CD4-positive, alpha-beta memory T cell (primary cell): Measurements from ENCODE around the gene IL17RE. TPM values are rescaled to one million over a fixed set of nuclear protein-coding genes. Genes with fewer than 3 reads are reported as not detected.
"Not testable (repeated sequence)": the region's sequence is repeated elsewhere in the genome, so short reads cannot be mapped to it uniquely, and the experiment has no call there.

Experiments used
- CTCF ChIA-PET: fragments of 350-600 bp; sonication (Branson Sonifier 250); formaldehyde crosslinking; loops from one replicate; lab custom pipeline; 2021; ENCODE audit warnings: inconsistent platforms; ENCODE audit not compliant: partially characterized antibody; lab: Charles Lee
- POLR2A ChIA-PET: fragments of 350-600 bp; sonication (Branson Sonifier 250); formaldehyde crosslinking; loops from one replicate; lab custom pipeline; 2021; ENCODE audit not compliant: partially characterized antibody; lab: Charles Lee
- DNase-seq, 5 donors: peaks; one replicate each; pipeline versions ENCODE4 v3.0.0 to v3.0.0-alpha.2; 2020 to 2022; ENCODE audit warnings: mixed read lengths in 1 of 5
- H3K27ac ChIP-seq: one replicate; pipeline ENCODE4 v1.7.0; 2013; ENCODE audit warnings: low read depth, low read length
- H3K27me3 ChIP-seq: 2 replicates; pipeline ENCODE4 v1.7.0; 2013; ENCODE audit warnings: mild to moderate bottlenecking, low read length, moderate library complexity; ENCODE audit not compliant: insufficient read depth
- H3K36me3 ChIP-seq: 2 replicates; pipeline ENCODE4 v1.7.0; 2013; ENCODE audit warnings: mild to moderate bottlenecking, low read length, moderate library complexity; ENCODE audit not compliant: insufficient read depth
- H3K4me1 ChIP-seq: 2 replicates; pipeline ENCODE4 v1.7.0; 2013; ENCODE audit warnings: mild to moderate bottlenecking, low read length, moderate library complexity; ENCODE audit not compliant: insufficient read depth
- H3K4me3 ChIP-seq, 2 donors: one replicate each; pipeline ENCODE4 v1.7.0; 2013; ENCODE audit warnings: low read length in 2 of 2, mild to moderate bottlenecking in 1 of 2
- H3K9me3 ChIP-seq, 2 donors: one replicate each; pipeline ENCODE4 v1.7.0; 2013; ENCODE audit warnings: low read length in 2 of 2, control low read depth in 1 of 2; ENCODE audit not compliant: control insufficient read depth in 1 of 2
- H3K27ac Mint-ChIP-seq, 7 donors: one replicate each; pipeline ENCODE4 v1.8.0; 2020 to 2021; ENCODE audit warnings: mixed read lengths in 7 of 7, mild to moderate bottlenecking in 6 of 7, inconsistent platforms in 3 of 7, moderate library complexity in 3 of 7
- H3K27me3 Mint-ChIP-seq, 2 donors: one replicate each; pipeline ENCODE4 v1.8.0; 2020 to 2021; ENCODE audit warnings: mixed read lengths in 2 of 2
- H3K36me3 Mint-ChIP-seq, 2 donors: one replicate each; pipeline ENCODE4 v1.8.0; 2020 to 2021; ENCODE audit warnings: mixed read lengths in 2 of 2, inconsistent platforms in 1 of 2, mild to moderate bottlenecking in 1 of 2
- H3K4me1 Mint-ChIP-seq, 4 donors: one replicate each; pipeline ENCODE4 v1.8.0; 2020 to 2021; ENCODE audit warnings: mixed read lengths in 4 of 4, mild to moderate bottlenecking in 1 of 4
- H3K4me3 Mint-ChIP-seq, 8 donors: one replicate each; pipeline ENCODE4 v1.8.0; 2020 to 2021; ENCODE audit warnings: mixed read lengths in 8 of 8, mild to moderate bottlenecking in 7 of 8, moderate library complexity in 6 of 8, inconsistent platforms in 3 of 8
- H3K9me3 Mint-ChIP-seq, 8 donors: one replicate each; pipeline ENCODE4 v1.8.0; 2020 to 2021; ENCODE audit warnings: mixed read lengths in 8 of 8, mild to moderate bottlenecking in 5 of 8, inconsistent platforms in 3 of 8, moderate library complexity in 1 of 8
- intact Hi-C: fragments of 100-400 bp; cut with micrococcal nuclease; formaldehyde crosslinking; loops from one replicate; pipeline ENCODE4 v1.15.1; 2023
- polyA plus RNA-seq, 2 donors: library from polyadenylated mRNA; unstranded; fragments of 300-500 nt; fragmentation: Illumina TruSeq; gene quantifications; one replicate each; pipeline ENCODE4 v1.2.3, GENCODE V29; 2021
- total RNA-seq, 2 experiments: library from RNA; stranded (reverse); gene quantifications; one replicate each; pipeline ENCODE4 v1.2.3, GENCODE V29; 2021

Gene IL17RE
- total and polyA plus RNA-seq, 4 experiments from 2014 or later: 0.65 to 2.4 (median 1.6) TPM

DNA sequence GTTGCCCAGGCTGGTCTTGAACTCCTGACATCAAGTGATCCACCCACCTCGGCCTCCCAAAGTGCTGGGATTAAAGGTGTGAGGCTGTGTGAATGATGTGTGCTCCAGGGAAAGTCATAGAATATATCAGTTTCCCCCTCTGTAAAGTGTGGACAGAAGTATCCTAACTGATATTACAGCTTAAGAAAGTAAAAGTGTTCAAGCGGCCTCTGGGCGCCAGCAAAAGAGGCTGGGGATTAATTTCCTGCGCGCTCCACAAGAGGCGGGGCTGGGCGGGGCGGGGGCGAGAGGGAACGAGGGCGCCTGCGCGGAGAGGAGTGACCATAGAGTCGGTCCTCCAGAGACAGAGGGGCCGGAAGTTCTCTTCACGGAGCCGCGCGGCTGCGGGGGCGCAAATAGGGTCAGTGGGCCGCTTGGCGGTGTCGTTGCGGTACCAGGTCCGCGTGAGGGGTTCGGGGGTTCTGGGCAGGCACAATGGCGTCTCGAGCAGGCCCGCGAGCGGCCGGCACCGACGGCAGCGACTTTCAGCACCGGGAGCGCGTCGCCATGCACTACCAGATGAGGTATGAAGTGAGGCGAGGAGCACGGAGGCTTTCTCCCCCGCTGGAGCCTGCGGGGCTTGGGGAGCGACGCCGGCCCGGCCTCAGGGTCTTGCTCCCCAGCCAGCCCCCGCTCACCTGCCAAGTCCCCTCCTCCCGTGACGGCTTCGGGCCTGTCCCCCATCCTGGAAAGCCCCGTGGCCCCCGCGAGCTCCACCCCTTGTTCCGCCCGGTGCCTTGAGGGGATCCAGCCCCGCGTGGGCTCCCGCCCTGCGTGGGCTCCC, 12.2 kb upstream of the IL17RE start, which contains the start of gene JAGN1:
Gene JAGN1, plus strand, starts transcription at position 362 of the 823 bp plus-strand sequence. Its CDS starts 113 bp downstream, at position 475.
- Histone ChIP-seq H3K4me3 (peak within 1 kb of the TSS; percentile 56 to 93), H3K27me3 (no peaks in the 10 kb centered on the region), H3K27ac (peak within 1 kb of the TSS; percentile 100), H3K36me3 (peaks cover 10% of the 10 kb centered on the region), H3K9me3 (no peaks in the 10 kb centered on the region), H3K4me1 (peaks cover 39% of the 10 kb centered on the region)
- CTCF ChIA-PET: interaction anchor here (0.7 to 3.8 kb wide), 8 partner anchors 23 to 636 kb away, joined by 3 to 23 read pairs (median 5); partner anchors contain the start of genes CRELD1 and SEC13
- intact Hi-C loops: loop anchor here (1.0 to 2.0 kb wide), 10 partner anchors 22 to 493 kb away; partner anchors contain the start of genes CRELD1, EMC3, FANCD2 and MTMR14
- Mint-ChIP-seq H3K9me3 (no peaks in the 10 kb centered on the region), H3K27ac (peak within 1 kb of the TSS; percentile 99 to 100 (median 99)), H3K27me3 (no peaks in the 10 kb centered on the region), H3K4me3 (peak within 1 kb of the TSS; percentile 94 to 100 (median 98)), H3K36me3 (peaks cover 24 to 38% of the 10 kb centered on the region in 2 donors), H3K4me1 (peaks cover 22 to 51% (median 34%) of the 10 kb centered on the region in 4 donors)
- peak; percentile 87 to 92 (median 89) for DNase-seq
- POLR2A ChIA-PET: interaction anchor here (0.7 to 6.4 kb wide), 27 partner anchors 11 to 494 kb away, joined by 3 to 75 read pairs (median 5); partner anchors contain the start of genes ARPC4, BRPF1, CIDEC and CRELD1

DNA sequence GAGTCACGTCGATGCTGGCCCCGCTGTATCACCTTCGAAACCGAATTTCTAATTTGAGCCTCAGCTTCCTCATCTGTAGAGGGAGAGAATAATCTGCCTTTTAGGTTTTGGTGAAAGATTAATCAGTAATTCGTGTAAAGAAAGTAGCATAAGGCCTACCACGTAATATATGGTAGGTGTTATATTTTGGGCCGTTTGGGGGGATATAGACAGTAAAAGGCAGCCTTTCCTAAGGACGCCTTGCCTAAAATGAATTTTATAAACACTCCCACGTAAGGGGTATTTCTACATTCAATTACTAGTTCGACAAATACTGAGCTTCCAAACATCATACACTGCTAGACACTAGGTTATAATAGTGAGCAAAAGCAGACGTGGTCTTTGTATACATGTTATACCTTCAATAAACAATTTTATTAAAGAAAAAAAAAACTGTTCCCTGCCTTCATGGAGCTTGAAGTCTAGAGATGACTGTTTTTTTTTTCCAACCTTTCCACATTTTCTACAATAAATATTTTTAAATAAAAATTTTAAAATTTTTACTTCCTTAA, 11.5 kb upstream of the IL17RE start:
- DNase-seq: no peak
- Mint-ChIP-seq H3K27ac (peak overlapping the region; percentile 99 to 100 (median 99)), H3K9me3 (no peaks in the 10 kb centered on the region), H3K4me1 (peaks cover 24 to 51% (median 38%) of the 10 kb centered on the region in 4 donors), H3K4me3 (peak overlapping the region; percentile 94 to 100 (median 98)), H3K27me3 (no peaks in the 10 kb centered on the region), H3K36me3 (peaks cover 24 to 38% of the 10 kb centered on the region in 2 donors)
- Histone ChIP-seq H3K36me3 (peaks cover 10% of the 10 kb centered on the region), H3K9me3 (no peaks in the 10 kb centered on the region), H3K4me1 (peaks cover 39% of the 10 kb centered on the region), H3K27ac (peak overlapping the region; percentile 100), H3K4me3 (peak overlapping the region; percentile 56 to 93), H3K27me3 (no peaks in the 10 kb centered on the region)
- POLR2A ChIA-PET: interaction anchor here (0.6 to 6.4 kb wide), 22 partner anchors 11 to 848 kb away, joined by 3 to 75 read pairs (median 6); partner anchors contain the start of genes ARPC4, BRPF1, CIDEC and CRELD1
- CTCF ChIA-PET: interaction anchor here (1.3 to 3.8 kb wide), 7 partner anchors 9 to 431 kb away, joined by 4 to 23 read pairs (median 5); partner anchors contain the start of genes CRELD1 and SEC13
- intact Hi-C loops: loop anchor here (2.0 kb wide), 1 partner anchor 22 kb away; no protein-coding TSS in a partner anchor

DNA sequence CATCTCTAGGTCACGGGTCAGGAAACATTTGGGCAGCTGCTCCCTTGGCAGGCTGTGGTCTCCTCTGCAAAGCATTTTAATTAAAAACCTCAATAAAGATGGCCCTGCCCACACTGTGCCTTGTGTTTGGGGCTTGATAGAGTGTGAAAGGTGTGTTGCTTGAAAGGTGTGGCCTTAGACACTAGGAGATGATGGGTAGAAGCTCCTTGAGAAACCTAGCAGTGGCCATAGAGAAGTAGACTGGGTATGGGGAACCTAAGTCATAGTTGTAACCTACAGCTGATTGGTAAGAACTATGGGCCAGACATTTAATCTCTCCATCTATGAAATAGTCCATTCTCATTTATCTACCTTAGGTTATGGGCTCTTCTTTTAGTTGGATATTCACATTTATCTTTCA, 8.9 kb upstream of the IL17RE start:
- peaks cover 24 to 38% of the 10 kb centered on the region in 2 donors for H3K36me3 Mint-ChIP-seq
- Histone ChIP-seq H3K27ac (no peak overlapping the region), H3K4me3 (no peak overlapping the region), H3K27me3 (no peaks in the 10 kb centered on the region), H3K4me1 (peaks cover 39% of the 10 kb centered on the region), H3K9me3 (no peaks in the 10 kb centered on the region), H3K36me3 (peaks cover 10% of the 10 kb centered on the region)
- ChIA-PET POLR2A (interaction anchor here (5.3 to 6.4 kb wide), 2 partner anchors 8 to 39 kb away, joined by 40 to 75 read pairs; partner anchors contain the start of genes CRELD1 and IL17RE), CTCF (interaction anchor here (1.3 to 1.7 kb wide), 2 partner anchors 27 to 39 kb away, joined by 3 to 7 read pairs; partner anchors contain the start of gene CRELD1)
- intact Hi-C loops: no loop called here
- H3K27me3 Mint-ChIP-seq: no peaks in the 10 kb centered on the region
- H3K4me3 Mint-ChIP-seq: peak overlapping the region in 3 of 8 donors; percentile 4 to 33 (median 18)
- no peak for DNase-seq
- peak overlapping the region; percentile 23 to 85 (median 51) for H3K27ac Mint-ChIP-seq
- peaks cover 31 to 59% (median 47%) of the 10 kb centered on the region in 4 donors for H3K4me1 Mint-ChIP-seq
- H3K9me3 Mint-ChIP-seq: no peaks in the 10 kb centered on the region

DNA sequence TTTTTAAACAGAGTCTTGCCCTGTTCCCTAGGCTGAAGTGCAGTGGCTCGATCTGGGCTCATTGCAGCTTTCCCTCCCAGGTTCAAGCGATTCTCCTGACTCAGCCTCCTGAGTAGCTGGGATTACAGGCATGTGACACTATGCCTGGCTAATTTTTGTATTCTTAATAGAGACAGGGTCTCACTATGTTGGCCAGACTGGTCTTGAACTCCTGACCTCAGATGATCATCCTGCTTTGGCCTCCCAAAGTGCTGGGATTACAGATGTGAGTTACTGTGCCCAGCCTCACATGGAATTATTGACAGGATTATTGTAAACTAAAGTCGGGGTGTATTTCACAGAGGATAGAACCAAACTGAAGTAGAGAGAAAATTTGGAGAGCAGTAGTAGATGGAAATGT, 6.9 kb upstream of the IL17RE start:
- H3K9me3 ChIP-seq, H3K4me3 Mint-ChIP-seq, H3K27me3 Mint-ChIP-seq, H3K27me3 ChIP-seq, intact Hi-C loops, H3K4me3 ChIP-seq, H3K27ac ChIP-seq, POLR2A ChIA-PET, DNase-seq, H3K9me3 Mint-ChIP-seq: not testable (repeated sequence)
- H3K27ac Mint-ChIP-seq: peak overlapping the region in 6 of 7 donors; percentile 0 to 89 (median 38)
- CTCF ChIA-PET: interaction anchor here (1.3 kb wide), 1 partner anchor 50 kb away, joined by 3 read pairs; no protein-coding TSS in a partner anchor
- peaks cover 24 to 31% of the 10 kb centered on the region in 2 donors for H3K36me3 Mint-ChIP-seq
- H3K4me1 Mint-ChIP-seq: peaks cover 34 to 59% (median 42%) of the 10 kb centered on the region in 4 donors
- peaks cover 10% of the 10 kb centered on the region for H3K36me3 ChIP-seq
- peaks cover 33% of the 10 kb centered on the region for H3K4me1 ChIP-seq

DNA sequence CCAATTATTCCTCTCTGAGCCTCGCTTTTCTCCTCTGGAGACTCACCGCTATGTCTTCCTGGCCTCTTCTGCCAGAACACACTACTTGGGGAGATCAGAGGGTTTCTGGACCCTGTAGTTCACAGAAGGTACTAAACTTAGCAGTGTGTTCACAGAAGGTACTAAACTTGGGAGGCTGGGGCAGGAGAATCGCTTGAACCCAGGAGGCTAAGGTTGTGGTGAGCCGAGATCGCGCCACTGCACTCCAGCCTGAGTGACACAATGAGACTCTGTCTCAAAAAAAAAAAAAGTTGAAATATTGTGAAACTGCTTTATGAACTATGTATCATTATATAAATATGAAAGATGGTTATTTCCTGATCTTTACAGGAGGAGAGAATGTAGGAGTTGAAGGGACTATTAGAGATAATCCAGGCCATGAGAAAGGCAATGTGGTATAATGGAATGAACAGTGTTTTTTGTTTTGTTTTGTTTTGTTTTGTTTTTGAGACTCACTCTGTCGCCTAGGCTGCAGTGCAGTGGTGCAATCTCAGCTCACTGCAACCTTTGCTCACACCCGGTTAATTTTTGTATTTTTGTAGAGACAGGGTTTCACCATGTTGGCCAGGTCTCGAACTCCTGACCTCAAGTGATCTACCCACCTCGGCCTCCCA, 5.8 kb upstream of the IL17RE start:
- POLR2A ChIA-PET: interaction anchor here (1.4 kb wide), 1 partner anchor 35 kb away, joined by 3 read pairs; no protein-coding TSS in a partner anchor
- intact Hi-C loops: not testable (repeated sequence)

More for the DNA sequence above, 5.8 kb upstream of the IL17RE start:
- H3K27me3 ChIP-seq, H3K27me3 Mint-ChIP-seq, DNase-seq, H3K9me3 Mint-ChIP-seq, H3K27ac ChIP-seq, CTCF ChIA-PET, H3K4me3 Mint-ChIP-seq, H3K4me3 ChIP-seq, H3K9me3 ChIP-seq: not testable (repeated sequence)
- Mint-ChIP-seq H3K27ac (peak overlapping the region in 4 of 7 donors; percentile 13 to 68 (median 51)), H3K36me3 (peaks cover 24 to 25% of the 10 kb centered on the region in 2 donors), H3K4me1 (peaks cover 31 to 57% (median 41%) of the 10 kb centered on the region in 4 donors)
- Histone ChIP-seq H3K4me1 (peaks cover 34% of the 10 kb centered on the region), H3K36me3 (peaks cover 10% of the 10 kb centered on the region)
